H1 (cell line): ENCODE measurements around the gene MAPK1.

Source experiments
- ATF2 ChIP-seq: IDR thresholded peaks from 2 replicates; pipeline ENCODE4 v1.6.1; 2012; ENCODE audit warnings: low read length, inconsistent platforms
- BRCA1 ChIP-seq: IDR thresholded peaks from 2 replicates; pipeline ENCODE4 v1.6.1; 2012; ENCODE audit warnings: low read depth, low read length, improper control_type of control experiment
- CBX8 ChIP-seq: fragments of 300-800, 300-1000 bp; sonication (generic); IDR thresholded peaks from 2 replicates; pipeline ENCODE4 v1.7.1; 2016; ENCODE audit warnings: low read depth, low read length, borderline replicate concordance
- CREB1 ChIP-seq: IDR thresholded peaks from 2 replicates; pipeline ENCODE4 v1.6.1; 2012; ENCODE audit warnings: inconsistent platforms
- CTCF ChIP-seq, 3 experiments: IDR thresholded peaks; 1 replicate in 2 of 3; 2 replicates in 1 of 3; pipeline versions ENCODE4 v1.5.1 to v1.6.1; 2011; ENCODE audit warnings: low read length in 3 of 3, mild to moderate bottlenecking in 3 of 3, inconsistent platforms in 2 of 3, low read depth in 1 of 3, moderate library complexity in 1 of 3; ENCODE audit not compliant: insufficient read depth in 1 of 3; ENCODE audit errors: control extremely low read depth in 1 of 3
- EZH2 ChIP-seq: fragments of 200-600 bp; sonication (generic); IDR thresholded peaks from 2 replicates; pipeline ENCODE4 v1.7.1; 2012; ENCODE audit warnings: low read depth, mild to moderate bottlenecking, moderate library complexity, low read length, inconsistent platforms; ENCODE audit not compliant: severe bottlenecking
- JUN ChIP-seq: IDR thresholded peaks from 2 replicates; pipeline ENCODE4 v1.6.1; 2011; ENCODE audit warnings: low read depth, mild to moderate bottlenecking, improper control_type of control experiment, low read length
- MAFK ChIP-seq: IDR thresholded peaks from 2 replicates; pipeline ENCODE4 v1.6.1; 2012; ENCODE audit warnings: low read depth, mild to moderate bottlenecking, improper control_type of control experiment, low read length
- NRF1 ChIP-seq: IDR thresholded peaks from 2 replicates; pipeline ENCODE4 v1.6.1; 2011; ENCODE audit warnings: mild to moderate bottlenecking, low read depth, low read length, improper control_type of control experiment
- POLR2A ChIP-seq, 2 experiments: IDR thresholded peaks; 1 replicate in 1 of 2; 2 replicates in 1 of 2; pipeline ENCODE4 v1.6.1; 2011; ENCODE audit warnings: low read depth in 2 of 2, low read length in 2 of 2, mild to moderate bottlenecking in 2 of 2; ENCODE audit errors: control extremely low read depth in 1 of 2
- RAD21 ChIP-seq, 2 experiments: IDR thresholded peaks in 1 of 2; conservative IDR thresholded peaks in 1 of 2; 2 replicates each; pipeline ENCODE4 v1.6.1; 2011; ENCODE audit warnings: low read depth in 2 of 2, low read length in 2 of 2, improper control_type of control experiment in 1 of 2, inconsistent platforms in 1 of 2, mild to moderate bottlenecking in 1 of 2, moderate library complexity in 1 of 2
- ZNF274 ChIP-seq: IDR thresholded peaks from 2 replicates; pipeline ENCODE4 v1.7.0; 2012; ENCODE audit warnings: low read length, borderline replicate concordance; ENCODE audit errors: extremely low read depth

DNA sequence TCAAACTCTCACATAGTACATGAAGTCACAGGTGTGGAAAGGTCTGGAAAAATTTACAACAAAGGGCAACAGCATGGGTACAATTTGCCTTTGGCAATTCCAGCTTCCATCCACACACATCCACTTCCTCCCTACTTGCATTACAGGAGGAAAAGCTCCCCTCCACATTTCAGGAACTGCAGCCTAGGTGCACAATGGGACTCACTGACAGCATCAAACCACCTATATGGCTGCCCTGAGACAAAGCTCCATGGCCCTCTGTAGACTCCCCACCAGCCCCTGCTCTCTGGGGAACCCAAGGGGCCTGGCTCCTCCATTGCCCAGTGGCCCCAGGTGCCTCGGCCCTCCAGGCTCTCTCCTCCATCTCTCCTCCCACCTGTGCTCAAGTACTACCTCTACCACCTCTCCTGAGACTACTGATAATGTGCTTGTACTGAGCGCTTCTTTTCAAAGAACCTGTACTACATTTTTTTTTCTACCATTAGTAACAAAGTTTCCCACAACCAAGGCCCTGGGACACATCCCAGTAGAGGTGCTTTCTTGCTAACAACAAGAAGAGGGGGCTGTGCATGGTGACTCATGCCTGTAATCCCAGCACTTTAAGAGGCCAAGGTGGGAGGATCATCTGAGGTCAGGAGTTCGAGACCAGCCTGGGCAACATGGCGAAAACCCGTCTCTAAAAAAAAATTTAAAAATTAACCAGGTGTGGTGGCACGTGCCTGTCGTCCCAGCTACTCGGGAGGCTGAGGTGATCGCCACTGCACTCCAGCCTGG is 136.7 kb downstream of the MAPK1 start:
- TF ChIP-seq CTCF (IDR thresholded peaks at IDR 0.05; ENCODE audit: control extremely low read depth in 1 of 3, insufficient read depth in 1 of 3, low read depth in 1 of 3, low read length in 3 of 3) (no peak), POLR2A (IDR thresholded peaks at IDR 0.05; ENCODE audit: control extremely low read depth in 1 of 2, low read depth in 2 of 2, low read length in 2 of 2) (no peak), ZNF274 (no peak), BRCA1 (no peak), NRF1 (no peak), JUN (no peak), CREB1 (no peak), MAFK (no peak), CBX8 (no peak), ATF2 (no peak), EZH2 (no peak), RAD21 (IDR thresholded peaks at IDR 0.05 in 1 of 2, conservative IDR thresholded peaks at IDR 0.05 in 1 of 2; ENCODE audit: low read depth in 2 of 2, low read length in 2 of 2) (no peak)
